ENCODE data around the gene OR1E2.
"Not testable (repeated sequence)": the region's sequence is repeated elsewhere in the genome, so short reads cannot be mapped to it uniquely, and the experiment has no call there.

The OR1E2 gene

DNA sequence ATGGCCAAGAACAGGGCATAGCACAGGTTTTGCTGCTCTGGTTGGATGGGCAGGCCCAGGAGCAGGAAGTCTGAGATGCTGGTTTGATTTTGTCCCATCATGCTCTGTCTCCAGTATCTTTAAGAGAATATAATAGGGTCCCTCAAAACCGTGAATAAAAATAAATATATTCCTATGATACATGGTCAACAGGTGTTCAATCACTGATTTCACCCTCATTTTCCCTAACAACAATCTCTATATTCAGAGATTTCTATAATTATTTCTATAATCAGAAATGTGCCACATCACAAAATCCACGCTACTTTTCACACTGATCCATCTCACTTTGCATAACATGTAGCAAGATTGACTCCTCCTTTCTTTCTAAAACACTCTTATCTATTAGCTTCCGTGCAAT, at the start of gene OR1E2:
Gene OR1E2 (minus strand): TSS at position 101 of the 400 bp plus-strand sequence. CDS start 0 bp downstream, at position 101.
- DNase-seq, result no peak

DNA sequence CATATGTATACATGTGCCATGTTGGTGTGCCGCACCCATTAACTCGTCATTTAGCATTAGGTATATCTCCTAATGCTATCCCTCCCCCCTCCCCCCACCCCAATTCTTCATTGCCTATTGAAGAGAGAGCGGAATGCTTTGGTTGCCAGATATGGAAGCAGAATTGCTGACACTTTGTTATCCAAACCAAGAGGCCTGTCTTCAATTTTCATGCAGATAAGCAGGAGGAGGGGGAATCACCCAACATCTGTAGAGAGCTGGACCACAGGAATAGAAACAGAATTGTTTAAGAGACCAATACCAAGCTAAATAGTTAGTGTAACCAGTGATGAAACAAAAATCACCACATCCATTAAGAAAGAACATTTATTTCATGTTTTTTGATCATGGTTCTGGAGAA, 49.2 kb upstream of the OR1E2 start:
- no peak for DNase-seq

DNA sequence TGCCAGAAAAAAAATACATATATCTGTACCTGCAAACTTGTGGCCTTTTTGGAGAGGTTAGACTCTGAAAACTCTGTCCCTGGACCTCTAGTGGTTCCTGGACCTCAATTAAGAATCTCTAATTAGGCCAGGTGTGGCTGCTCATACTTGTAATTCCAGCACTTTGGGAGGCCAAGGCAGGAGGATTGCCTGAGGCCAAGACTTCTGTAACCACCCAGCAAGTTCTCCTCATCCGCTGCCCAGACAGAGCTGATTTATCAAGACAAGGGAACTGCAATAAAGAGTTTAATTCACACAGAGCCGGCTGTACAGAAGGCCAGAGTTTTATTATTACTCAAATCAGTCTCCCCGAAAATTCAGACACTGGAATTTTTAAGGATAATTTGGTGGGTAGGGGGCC, 46.3 kb upstream of the OR1E2 start:
- DNase-seq, result no peak

- no peak for DNase-seq
These were observed 42.4 kb upstream of the OR1E2 start, which contains the start of gene ASPA for GRCh38 chr17:3475812-3476610. Gene ASPA (plus strand): TSS chr17:3475997. CDS start chr17:3476160, 163 bp downstream.

- DNase-seq, result no peak
These were observed 41.6 kb upstream of the OR1E2 start for GRCh38 chr17:3475251-3475685.

DNA sequence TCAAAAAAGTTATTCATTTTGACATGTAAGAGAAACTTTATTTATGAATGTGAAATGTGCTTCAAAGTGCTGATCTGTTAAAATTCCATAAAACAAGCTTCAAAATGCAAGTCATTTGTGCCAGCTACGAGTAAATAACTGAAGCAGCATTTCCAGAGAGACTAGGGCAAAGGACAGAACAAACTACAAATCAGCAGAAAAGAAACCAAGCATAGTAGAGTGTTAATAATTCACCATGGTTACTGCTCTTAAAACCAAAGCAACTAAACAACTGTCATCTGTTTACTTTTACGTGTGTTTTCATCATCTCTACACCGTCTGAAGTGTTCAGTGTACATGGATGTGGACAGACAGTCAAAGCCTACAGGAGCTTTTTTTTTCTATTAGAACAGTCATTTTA, 40.6 kb upstream of the OR1E2 start:
- no peak for DNase-seq

- no peak for DNase-seq
These were observed 38.5 kb upstream of the OR1E2 start for GRCh38 chr17:3472137-3472536.

GRCh38 chr17:3471599-3471998, 38.0 kb upstream of the OR1E2 start, which contains the start of gene SPATA22:
Gene SPATA22 (minus strand): TSS chr17:3471819. CDS start chr17:3469325, 2,494 bp downstream.
- DNase-seq, result no peak

GRCh38 chr17:3469529-3469928, 35.9 kb upstream of the OR1E2 start:
- DNase-seq, result no peak

GRCh38 chr17:3466355-3466754, 32.7 kb upstream of the OR1E2 start:
- not testable (repeated sequence) for DNase-seq

DNA sequence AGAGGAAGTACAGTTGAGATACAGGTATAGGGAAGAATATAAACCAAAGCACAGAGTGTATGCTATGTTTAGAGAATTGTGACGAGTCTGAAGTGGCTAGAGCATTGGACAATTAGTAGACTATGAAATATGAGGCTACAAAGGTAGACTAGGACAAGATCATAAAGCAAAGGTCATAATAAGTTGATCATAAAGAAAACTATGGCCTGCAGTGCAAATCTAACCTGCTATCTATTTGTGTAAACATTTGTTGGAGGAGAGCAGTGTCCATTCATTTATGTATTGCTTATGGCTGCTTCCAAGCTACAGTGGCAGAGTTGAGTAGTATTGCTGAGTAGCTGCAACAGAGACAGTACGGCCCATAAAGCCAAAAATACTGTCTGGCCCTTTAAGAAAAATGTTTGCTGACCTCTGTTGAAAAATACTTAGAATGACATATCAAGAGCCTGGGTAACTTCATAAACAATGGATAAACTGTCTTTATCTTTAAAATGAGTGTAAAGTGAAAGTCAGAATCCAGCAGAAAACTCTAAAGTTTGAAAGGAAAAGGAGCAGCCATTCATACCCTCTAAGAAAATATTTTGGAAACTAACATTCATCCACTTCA, 14.5 kb upstream of the OR1E2 start:
- no peak for DNase-seq

DNA sequence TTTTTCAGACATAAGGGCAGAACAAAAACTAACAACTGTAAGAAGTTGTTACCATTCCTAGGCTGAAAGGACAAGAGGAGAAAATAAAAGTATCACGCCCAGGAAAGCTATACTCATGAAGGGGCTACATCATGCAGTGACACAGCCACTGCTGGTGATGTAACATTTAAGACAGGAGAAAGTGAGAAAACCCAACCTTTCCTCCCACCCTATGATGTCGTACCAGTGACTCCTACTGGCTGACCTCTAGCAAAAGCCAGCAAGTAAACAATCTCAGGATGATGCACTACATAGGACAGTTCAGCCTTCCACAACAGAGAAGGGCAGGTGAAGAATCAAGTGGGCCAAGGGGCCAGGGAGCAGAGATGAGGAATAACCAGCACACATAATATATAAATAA, 14.0 kb upstream of the OR1E2 start:
- DNase-seq, result no peak

GRCh38 chr17:3440451-3440850, 6.8 kb upstream of the OR1E2 start:
- DNase-seq, result no peak

- DNase-seq, result no peak
These were observed 4.7 kb upstream of the OR1E2 start for GRCh38 chr17:3438368-3438767.

- not testable (repeated sequence) for DNase-seq
These were observed 426 bp downstream of the OR1E2 start for GRCh38 chr17:3433215-3433614.

GRCh38 chr17:3418222-3418621, 15.4 kb downstream of the OR1E2 start:
- no peak for DNase-seq

DNA sequence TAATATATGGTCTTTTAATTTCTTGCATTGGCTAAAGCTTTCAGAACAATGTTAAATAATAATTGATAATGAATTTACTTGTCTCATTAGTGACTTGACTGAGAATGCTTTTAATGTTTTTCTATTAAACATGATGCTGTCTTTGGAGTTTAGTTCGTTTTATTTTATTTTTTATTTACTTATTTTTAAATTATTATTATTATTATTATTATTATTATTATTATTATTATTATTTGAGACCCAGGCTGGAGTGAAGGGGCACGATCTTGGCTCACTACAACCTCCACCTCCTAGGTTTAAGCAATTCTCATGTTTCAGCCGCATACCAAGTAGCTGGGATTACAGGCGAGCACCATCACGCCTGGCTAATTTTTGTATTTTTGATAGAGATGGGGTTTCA, 18.0 kb downstream of the OR1E2 start:
- DNase-seq, result no peak

- not testable (repeated sequence) for DNase-seq
These were observed 21.4 kb downstream of the OR1E2 start for GRCh38 chr17:3412216-3412615.

- no peak for DNase-seq
These were observed 22.6 kb downstream of the OR1E2 start, which contains the start of gene OR3A3 for GRCh38 chr17:3411070-3411469. Gene OR3A3 (plus strand): TSS chr17:3411370.

- DNase-seq, result not testable (repeated sequence)
These were observed 29.8 kb downstream of the OR1E2 start for GRCh38 chr17:3403856-3404255.

DNA sequence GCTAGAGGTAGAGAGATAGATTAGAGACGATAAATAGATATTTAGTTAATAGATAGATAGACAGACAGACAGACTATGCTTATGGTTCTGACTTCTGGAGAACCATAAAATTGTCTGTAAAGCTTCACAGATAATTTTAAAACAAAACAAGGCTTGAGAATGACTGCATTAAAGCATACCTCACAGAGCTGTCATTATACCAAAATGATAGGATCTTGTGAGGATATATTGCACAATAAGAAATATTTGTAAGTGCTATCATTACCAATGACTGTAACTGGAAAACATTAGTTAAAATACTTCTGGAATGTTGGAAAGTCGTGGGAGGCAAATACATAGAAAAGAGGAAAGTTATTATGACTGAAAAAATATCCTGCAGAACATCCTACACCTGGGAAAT, 31.9 kb downstream of the OR1E2 start:
- no peak for DNase-seq

- no peak for DNase-seq
These were observed 33.6 kb downstream of the OR1E2 start for GRCh38 chr17:3400055-3400454.

- no peak for DNase-seq
These were observed 35.3 kb downstream of the OR1E2 start, which contains the start of gene OR1E1 for GRCh38 chr17:3398310-3398709. Gene OR1E1 (minus strand): TSS chr17:3398410. CDS start chr17:3398410, 0 bp downstream.

GRCh38 chr17:3397801-3398200, 35.8 kb downstream of the OR1E2 start:
- not testable (repeated sequence) for DNase-seq

Data from NCI-H1092 (cell line).